Epithelial cell of proximal tubule (primary cell): ENCODE results near the gene MUL1. TPM values are rescaled to one million over a fixed set of nuclear protein-coding genes. Genes with fewer than 3 reads are reported as not detected.

Source experiments
- DNase-seq: peaks from one replicate; pipeline ENCODE4 v3.0.0-alpha.2; 2011; ENCODE audit warnings: low read depth
- H3K4me3 ChIP-seq: 2 replicates; pipeline ENCODE4 v1.5.1; 2011; ENCODE audit warnings: low read depth, mild to moderate bottlenecking, low read length
- total RNA-seq: library from RNA; depleted of rRNA; stranded (reverse); fragments of >200 nt; gene quantifications from 2 replicates; pipeline ENCODE4 v1.2.3, GENCODE V29; 2015
- TF ChIP-seq, protein P1 (sequence below): conservative IDR thresholded peaks from 2 replicates; pipeline ENCODE4 v1.5.1; 2012; ENCODE audit warnings: low read depth, mild to moderate bottlenecking, low read length

Gene MUL1
- total RNA-seq, 1 donor from 2014 or later: 24.6 TPM

DNA sequence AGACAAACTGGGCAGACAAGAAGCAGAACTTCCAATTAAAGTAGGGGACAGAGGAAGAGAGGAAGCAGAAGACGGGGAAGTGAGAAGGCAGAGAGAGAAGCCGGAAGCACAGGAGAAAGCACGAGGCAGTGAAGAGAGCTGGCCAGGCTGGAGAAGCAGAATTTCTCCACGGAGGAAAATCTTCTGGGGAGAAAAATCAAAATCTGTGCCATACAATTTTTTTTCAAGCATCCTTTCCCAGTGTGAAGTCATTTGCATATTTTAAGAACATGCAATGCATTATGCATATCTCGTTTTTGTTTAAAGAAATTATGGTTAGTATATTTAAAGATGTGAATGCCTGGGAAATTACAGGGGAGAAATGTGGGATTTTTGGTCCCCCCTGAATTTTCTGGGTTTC lies 14.6 kb downstream of the MUL1 start:
- DNase-seq: no peak
- H3K4me3 ChIP-seq: no peak overlapping the region
- TF ChIP-seq, protein P1, sequence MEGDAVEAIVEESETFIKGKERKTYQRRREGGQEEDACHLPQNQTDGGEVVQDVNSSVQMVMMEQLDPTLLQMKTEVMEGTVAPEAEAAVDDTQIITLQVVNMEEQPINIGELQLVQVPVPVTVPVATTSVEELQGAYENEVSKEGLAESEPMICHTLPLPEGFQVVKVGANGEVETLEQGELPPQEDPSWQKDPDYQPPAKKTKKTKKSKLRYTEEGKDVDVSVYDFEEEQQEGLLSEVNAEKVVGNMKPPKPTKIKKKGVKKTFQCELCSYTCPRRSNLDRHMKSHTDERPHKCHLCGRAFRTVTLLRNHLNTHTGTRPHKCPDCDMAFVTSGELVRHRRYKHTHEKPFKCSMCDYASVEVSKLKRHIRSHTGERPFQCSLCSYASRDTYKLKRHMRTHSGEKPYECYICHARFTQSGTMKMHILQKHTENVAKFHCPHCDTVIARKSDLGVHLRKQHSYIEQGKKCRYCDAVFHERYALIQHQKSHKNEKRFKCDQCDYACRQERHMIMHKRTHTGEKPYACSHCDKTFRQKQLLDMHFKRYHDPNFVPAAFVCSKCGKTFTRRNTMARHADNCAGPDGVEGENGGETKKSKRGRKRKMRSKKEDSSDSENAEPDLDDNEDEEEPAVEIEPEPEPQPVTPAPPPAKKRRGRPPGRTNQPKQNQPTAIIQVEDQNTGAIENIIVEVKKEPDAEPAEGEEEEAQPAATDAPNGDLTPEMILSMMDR: no peak

DNA sequence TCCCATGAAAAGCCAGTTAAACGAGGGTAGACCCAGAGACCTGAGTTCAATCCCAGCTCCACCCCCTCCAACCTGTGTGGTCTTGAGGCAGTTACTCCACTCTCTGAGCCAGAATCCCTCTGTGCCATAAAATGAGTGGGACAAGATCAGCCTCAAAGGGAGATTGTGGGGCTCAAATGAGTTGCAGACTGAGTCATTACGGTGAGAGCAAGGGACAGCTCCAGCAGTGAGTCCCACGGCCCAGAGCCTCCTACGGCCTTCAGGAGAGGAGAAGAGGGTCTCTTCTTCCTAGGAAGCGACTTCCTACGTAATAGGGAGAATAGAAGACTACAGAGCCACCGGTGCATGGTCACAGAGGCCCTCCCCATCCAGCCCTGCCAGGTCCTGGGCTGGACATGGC lies 15.2 kb downstream of the MUL1 start:
- no peak for DNase-seq
- no peak overlapping the region for H3K4me3 ChIP-seq
- TF ChIP-seq, protein P1: no peak

DNA sequence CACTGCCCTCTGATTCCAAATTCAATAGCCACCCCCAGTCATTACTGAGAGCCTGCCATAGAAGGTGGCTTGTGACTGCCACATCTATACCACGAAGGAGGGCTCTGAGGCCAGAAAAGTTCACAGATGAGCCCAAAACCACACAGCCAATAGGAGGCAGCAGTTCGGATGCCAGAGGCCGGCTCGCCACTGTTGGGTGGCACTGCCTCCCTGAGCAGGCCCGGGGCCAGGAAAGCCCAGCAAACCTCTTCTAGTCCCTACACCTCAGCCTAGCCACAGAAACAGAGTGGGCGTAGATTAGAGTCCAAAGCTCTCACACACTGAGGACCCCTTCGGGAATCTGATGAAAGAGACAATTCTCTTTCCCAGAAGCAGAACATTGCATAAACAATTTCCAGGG lies 16.1 kb downstream of the MUL1 start:
- TF ChIP-seq, protein P1: no peak
- DNase-seq: no peak
- no peak overlapping the region for H3K4me3 ChIP-seq

DNA sequence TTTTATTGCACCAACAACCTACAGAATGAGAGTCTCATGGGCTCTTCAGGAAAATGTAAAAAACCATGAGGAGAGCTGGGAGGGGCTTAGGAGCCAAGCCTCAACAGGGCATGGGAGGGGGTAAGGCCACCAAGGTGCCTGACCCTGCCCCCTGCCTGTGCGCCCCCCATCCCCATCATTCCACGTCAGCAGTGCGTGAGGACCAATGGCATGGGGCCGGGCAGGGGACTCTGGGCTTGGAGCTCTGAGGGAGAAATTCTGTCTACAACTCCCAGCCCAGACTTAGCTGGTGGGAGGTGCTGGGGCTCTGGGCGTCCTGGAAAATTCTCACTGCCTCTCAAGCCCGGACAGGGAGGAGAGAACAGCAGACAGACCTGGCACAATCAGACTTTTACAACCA lies 16.8 kb downstream of the MUL1 start:
- TF ChIP-seq, protein P1: no peak
- H3K4me3 ChIP-seq: no peak overlapping the region
- no peak for DNase-seq

DNA sequence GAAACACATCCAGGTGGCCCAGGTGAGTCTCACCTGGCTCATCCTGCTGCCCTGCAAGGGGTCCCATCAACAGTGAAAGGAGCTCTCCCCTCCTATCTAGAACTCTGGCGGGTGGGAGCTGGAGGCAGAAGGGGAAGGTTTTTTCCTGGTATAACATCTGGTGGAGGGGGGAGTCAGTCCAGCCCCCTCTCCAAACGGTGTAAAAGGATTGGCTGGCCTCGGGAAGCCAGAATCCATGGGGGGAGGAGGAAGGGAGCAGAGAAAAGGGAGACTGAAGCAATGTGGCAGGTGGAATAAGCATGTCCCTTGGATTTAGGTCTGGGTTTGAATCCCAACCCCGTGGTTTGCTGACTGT lies 20.7 kb downstream of the MUL1 start:
- DNase-seq: no peak
- peak overlapping the region; percentile 97 for H3K4me3 ChIP-seq
- TF ChIP-seq, protein P1: no peak

DNA sequence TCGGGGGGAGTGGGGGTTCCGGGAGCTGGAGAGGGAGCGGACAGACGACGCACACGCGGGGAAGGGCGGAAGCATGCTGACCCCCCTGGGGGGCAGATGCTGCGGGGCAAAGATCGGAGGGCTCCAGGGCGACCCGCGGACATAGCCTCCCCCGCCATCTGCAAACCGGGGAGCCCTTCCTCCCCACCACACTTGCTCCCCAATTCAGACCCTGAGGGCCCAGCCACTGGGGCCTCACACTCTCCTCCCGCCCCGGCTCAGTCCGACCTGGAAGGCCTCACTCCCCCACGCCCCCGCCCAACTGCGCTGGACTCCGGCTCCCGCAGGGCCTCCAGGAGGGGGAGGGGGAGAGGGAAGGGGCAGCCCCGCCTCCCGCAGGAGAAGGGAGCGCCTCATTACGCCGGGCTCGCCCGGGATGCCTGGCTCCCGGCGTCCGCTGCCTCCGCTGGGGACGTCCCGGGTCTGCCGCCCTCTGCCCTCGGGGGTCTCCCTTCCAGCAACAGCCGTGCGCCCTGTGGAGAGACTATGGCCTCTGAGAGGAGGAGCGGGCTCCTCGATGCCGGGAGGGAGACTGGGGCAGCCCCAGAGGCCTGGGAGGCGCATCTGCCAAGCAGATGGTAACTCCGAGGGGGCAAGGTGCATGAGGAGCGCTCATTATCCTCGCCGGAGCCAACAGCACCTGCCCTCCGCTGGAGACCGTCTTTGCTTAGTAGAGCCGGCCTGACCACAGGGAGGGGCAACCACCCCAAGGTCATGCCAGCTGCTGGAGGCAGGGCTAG lies 21.3 kb downstream of the MUL1 start:
- no peak for DNase-seq
- H3K4me3 ChIP-seq: peak overlapping the region; percentile 97
- TF ChIP-seq, protein P1: no peak
